Cardiac fibroblast (primary cell): ENCODE data around the gene RNU4-1.

Experiments used
- DNase-seq, 2 donors: peaks; one replicate each; pipeline versions ENCODE4 v3.0.0 to v3.0.0-alpha.2; 2010; ENCODE audit warnings: low read depth in 2 of 2
- H3K4me3 ChIP-seq, 2 donors: replicated peaks in 1 of 2; 1 replicate in 1 of 2; 2 replicates in 1 of 2; pipeline ENCODE4 v1.5.1; 2011; ENCODE audit warnings: low read depth in 2 of 2, low read length in 2 of 2, mild to moderate bottlenecking in 2 of 2, moderate library complexity in 1 of 2
- TF ChIP-seq, protein P1 (sequence below): IDR thresholded peaks from one replicate; pipeline ENCODE4 v1.5.1; 2011; ENCODE audit warnings: low read depth, mild to moderate bottlenecking, low read length, inconsistent platforms

Gene RNU4-1

DNA sequence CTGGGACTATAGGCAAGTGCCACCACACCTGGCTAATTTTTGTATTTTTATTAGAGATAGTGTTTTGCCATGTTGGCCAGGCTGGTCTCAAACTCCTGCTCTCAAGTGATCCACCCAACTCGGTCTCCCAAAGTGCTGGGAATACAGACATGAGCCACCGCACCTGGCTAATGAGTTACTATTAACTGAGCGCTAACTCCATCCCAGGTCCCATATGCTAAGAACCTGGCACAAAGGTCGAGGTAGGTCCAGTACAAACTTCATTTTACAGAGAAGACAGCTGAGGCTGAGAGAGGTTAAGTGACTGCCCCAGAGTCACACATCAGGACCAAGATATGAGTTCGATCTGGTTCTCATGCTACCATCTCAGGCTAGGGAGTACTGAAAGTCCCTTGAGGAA lies 39.0 kb upstream of the RNU4-1 start:
- DNase-seq = no peak
- no peak overlapping the region for H3K4me3 ChIP-seq
- TF ChIP-seq, protein P1, sequence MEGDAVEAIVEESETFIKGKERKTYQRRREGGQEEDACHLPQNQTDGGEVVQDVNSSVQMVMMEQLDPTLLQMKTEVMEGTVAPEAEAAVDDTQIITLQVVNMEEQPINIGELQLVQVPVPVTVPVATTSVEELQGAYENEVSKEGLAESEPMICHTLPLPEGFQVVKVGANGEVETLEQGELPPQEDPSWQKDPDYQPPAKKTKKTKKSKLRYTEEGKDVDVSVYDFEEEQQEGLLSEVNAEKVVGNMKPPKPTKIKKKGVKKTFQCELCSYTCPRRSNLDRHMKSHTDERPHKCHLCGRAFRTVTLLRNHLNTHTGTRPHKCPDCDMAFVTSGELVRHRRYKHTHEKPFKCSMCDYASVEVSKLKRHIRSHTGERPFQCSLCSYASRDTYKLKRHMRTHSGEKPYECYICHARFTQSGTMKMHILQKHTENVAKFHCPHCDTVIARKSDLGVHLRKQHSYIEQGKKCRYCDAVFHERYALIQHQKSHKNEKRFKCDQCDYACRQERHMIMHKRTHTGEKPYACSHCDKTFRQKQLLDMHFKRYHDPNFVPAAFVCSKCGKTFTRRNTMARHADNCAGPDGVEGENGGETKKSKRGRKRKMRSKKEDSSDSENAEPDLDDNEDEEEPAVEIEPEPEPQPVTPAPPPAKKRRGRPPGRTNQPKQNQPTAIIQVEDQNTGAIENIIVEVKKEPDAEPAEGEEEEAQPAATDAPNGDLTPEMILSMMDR = no peak

DNA sequence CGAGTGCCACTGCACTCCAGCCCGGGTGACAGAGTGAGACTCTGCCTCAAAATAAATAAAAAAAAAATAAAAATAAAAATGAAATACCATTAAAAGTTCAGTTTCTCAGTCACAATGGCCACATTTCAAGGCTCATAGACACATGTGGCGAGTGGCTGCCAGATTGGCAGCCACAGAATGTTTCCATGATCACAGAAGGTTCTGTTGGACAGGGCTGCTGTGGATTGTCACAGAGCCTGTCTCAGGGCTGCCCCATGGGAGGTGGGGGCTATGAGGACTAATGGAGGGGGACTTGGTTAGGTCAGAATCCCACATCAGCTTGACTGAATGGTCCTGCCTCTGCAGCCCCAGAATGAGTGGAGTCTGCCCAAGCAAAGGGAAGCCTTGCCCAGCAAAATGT lies 38.4 kb upstream of the RNU4-1 start:
- TF ChIP-seq, protein P1 = no peak
- no peak for DNase-seq
- H3K4me3 ChIP-seq = no peak overlapping the region

DNA sequence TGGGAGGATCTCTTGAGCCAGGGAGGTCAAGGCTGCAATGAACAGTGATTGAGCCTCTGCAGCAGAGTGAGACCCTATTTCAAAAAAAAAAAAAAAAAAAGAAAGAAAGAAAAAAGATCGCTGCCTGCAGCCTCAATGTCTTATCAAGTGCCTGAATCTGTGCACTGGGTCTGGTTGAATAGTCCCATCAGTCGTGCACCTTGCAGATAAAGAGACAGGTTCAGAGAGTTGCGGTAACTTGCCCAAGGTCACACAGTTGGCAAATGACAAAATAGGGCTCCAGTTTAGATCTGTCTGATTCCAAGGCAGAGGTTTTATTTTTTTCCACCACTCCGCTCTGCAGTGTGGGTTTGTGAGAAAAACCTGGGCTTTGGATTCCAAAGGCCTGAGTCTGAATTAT lies 35.2 kb upstream of the RNU4-1 start:
- no peak for DNase-seq
- H3K4me3 ChIP-seq = no peak overlapping the region
- TF ChIP-seq, protein P1 = no peak

DNA sequence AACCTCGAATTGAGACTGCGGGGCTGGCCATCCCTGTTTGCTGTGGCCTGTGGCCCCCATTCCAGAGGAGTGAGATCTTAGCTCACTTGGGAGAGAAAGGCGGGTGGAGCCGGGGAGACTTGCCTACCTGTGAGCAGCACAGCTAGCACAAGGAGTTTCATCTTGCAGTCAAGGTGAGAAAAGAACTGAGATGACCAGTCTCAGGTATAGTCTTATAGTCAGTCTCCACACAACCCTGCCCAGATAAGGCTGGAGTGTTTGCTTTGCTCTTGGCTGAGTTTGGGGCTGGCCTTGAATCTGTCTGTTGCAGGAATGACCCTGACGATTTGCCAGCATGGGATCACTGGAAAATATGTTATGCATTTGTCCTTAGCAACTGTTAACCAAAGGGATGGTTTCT lies 34.6 kb upstream of the RNU4-1 start, which contains the start of gene PLA2G1B:
Gene PLA2G1B (minus strand): TSS at position 187 of the 400 bp plus-strand sequence. CDS start 26 bp downstream, at position 161.
- DNase-seq = no peak
- no peak within 1 kb of the TSS for H3K4me3 ChIP-seq
- TF ChIP-seq, protein P1 = no peak

DNA sequence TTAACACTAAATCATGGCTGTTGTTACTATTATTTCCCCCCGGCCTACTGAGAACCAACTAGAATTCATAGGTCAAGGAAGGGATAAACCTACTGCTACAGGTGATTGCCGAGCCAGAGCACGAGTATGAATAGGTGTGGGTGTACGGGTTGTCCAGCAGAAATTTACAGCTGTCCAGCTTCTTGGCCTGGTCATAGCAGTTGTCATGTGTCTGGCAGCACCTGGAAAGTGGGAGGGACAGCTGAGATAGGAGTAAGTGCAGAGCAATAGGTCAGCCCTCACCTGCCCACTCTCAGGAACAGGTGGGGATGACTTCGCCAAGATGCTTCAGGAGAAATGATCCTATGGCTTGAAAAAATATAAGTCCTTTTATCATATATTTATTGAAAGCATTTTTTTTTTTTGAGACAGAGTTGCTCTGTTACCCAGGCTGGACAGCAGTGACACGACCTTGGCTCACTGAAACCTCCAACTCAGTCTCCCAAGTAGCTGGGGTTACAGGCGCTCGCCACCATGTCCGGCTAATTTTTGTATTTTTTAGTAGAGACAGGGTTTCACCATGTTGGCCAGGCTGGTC lies 31.9 kb upstream of the RNU4-1 start:
- no peak for DNase-seq
- TF ChIP-seq, protein P1 = no peak
- no peak overlapping the region for H3K4me3 ChIP-seq

DNA sequence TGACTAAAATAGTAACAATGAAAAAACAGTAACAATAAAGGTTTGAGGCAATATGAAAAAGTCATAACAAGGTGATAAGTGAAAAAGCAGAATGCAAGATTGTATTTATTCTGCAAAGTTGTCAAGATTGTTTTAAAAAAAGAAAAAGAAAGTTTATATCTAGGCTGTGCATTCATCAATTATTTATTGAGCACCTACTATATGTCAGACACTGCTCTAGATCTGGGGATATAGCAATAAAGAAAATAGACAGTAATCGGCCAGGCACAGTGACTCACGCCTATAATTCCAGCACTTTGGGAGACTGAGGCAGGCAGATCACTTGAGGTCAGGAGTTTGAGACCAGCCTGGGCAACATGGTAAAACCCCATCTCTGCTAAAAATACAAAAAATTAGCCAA lies 30.7 kb upstream of the RNU4-1 start:
- TF ChIP-seq, protein P1 = no peak
- no peak overlapping the region for H3K4me3 ChIP-seq
- DNase-seq = no peak
